ENCODE data around the gene PRKD2.

PRKD2 gene

DNA sequence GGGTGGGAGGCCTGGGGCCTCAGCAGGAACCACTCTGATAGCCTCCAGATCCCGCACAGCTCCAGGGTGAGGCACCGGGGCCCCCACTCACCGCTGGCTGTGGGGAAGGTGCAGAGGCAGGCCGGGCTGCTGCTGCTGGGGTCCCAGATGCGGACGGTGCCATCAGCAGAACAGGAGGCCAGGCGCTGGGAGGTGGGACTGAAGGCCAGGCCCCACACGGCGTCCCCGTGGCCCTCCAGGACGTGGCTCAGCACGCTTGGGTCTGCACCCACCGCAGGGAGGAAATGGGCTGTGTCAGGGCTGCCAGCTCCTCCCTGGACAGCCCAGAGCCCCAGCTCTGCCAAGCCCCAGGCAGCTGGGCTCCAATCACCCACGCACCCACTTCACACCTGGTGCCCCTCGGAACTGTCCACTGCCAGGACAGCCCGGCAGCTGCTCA lies 6.1 kb upstream of the PRKD2 start:
- no peak overlapping the region for H3K9ac ChIP-seq (ENCODE audit: low read length)
- H3K36me3 ChIP-seq (ENCODE audit: control insufficient read depth, insufficient read depth, low read length, severe bottlenecking) = peaks cover 78% of the 10 kb centered on the region
- no peaks in the 10 kb centered on the region for H3K9me3 ChIP-seq (ENCODE audit: control insufficient read depth, low read length)
- no peaks in the 10 kb centered on the region for H3K27me3 ChIP-seq (replicated peaks; ENCODE audit: control insufficient read depth, insufficient read depth, low read length)
- H3K4me1 ChIP-seq (ENCODE audit: control insufficient read depth, insufficient read depth, low read length) = peaks cover 4% of the 10 kb centered on the region
- no peak for DNase-seq (ENCODE audit: low read depth)
- H3K4me3 ChIP-seq (ENCODE audit: low read length) = no peak overlapping the region

DNA sequence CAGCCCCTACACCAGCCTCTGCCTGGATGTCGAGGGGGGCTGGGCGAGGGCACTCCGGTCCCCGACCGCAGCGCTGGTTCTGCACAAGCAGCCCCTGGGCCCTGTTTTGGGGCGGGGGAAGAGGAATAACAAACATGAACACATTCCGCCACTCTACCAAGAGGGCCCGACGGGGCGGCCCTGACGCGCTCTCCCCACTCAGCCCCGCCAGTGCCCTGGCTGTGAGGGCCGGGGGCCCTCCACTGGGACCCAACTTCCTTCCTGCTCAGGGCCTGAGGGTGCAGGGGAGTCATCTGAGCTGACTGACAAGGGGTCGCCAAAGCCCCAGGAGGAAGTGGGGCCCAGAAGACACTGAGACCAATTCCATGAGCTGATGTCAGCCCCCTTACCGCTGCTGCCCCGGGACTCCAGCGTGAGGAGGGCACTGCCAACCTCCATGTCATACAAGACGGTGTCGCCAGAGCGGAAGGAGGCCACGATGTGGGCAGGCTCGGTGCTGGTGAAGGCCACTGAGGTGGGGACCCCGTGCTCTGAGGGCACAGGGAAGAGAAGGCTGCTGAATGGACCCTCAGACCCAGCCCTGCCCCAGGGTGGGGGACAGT lies 5.6 kb upstream of the PRKD2 start:
- Histone ChIP-seq H3K4me3 (ENCODE audit: low read length) (no peak overlapping the region), H3K4me1 (ENCODE audit: control insufficient read depth, insufficient read depth, low read length) (peaks cover 9% of the 10 kb centered on the region), H3K27me3 (replicated peaks; ENCODE audit: control insufficient read depth, insufficient read depth, low read length) (no peaks in the 10 kb centered on the region), H3K36me3 (ENCODE audit: control insufficient read depth, insufficient read depth, low read length, severe bottlenecking) (peaks cover 74% of the 10 kb centered on the region), H3K9me3 (ENCODE audit: control insufficient read depth, low read length) (no peaks in the 10 kb centered on the region), H3K9ac (ENCODE audit: low read length) (no peak overlapping the region)
- no peak for DNase-seq (ENCODE audit: low read depth)

- no peak for DNase-seq (ENCODE audit: low read depth)
- Histone ChIP-seq H3K4me3 (ENCODE audit: low read length) (no peak overlapping the region), H3K9me3 (ENCODE audit: control insufficient read depth, low read length) (no peaks in the 10 kb centered on the region), H3K27me3 (replicated peaks; ENCODE audit: control insufficient read depth, insufficient read depth, low read length) (no peaks in the 10 kb centered on the region), H3K4me1 (ENCODE audit: control insufficient read depth, insufficient read depth, low read length) (peaks cover 11% of the 10 kb centered on the region), H3K36me3 (ENCODE audit: control insufficient read depth, insufficient read depth, low read length, severe bottlenecking) (peaks cover 68% of the 10 kb centered on the region), H3K9ac (ENCODE audit: low read length) (no peak overlapping the region)
Observed at GRCh38 chr19:46722004-46722380, 5.1 kb upstream of the PRKD2 start.

DNA sequence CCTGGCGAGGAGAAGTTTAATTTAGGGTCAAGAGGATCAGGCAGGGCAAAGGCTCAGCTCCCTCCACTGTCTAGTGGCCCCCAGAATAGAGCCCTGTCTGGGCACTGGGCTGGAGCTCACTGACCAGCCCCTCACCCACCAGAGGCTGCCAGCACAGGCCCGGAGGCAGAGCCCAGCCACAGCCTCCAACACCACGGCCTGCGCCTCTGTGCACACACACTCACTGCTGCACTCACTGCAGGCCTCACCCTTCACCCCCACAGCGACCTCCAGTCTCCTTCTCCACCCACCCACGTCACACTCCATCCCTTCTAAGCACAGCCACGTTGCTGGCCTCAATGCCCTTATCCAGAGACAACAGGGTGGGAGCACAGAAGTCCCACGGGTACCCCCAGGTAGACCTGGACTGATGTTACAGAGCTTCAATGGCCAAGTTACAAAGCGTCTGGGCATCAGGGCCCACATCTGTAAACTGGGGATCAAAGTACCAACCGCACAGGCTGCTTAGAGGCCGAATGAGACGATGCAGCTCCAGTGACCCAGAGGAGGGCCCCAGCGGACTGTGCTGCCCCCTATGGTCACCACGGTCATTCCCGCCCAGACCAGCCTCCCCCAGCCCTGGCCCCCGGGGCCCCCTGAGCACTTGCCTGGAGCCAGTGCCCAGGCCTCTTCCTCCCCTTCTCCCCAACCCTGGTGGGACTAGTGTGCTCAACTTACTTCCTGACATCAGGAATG lies 4.5 kb upstream of the PRKD2 start:
- Histone ChIP-seq H3K9me3 (ENCODE audit: control insufficient read depth, low read length) (no peaks in the 10 kb centered on the region), H3K36me3 (ENCODE audit: control insufficient read depth, insufficient read depth, low read length, severe bottlenecking) (peaks cover 63% of the 10 kb centered on the region), H3K4me3 (ENCODE audit: low read length) (no peak overlapping the region), H3K4me1 (ENCODE audit: control insufficient read depth, insufficient read depth, low read length) (peaks cover 11% of the 10 kb centered on the region), H3K9ac (ENCODE audit: low read length) (no peak overlapping the region), H3K27me3 (replicated peaks; ENCODE audit: control insufficient read depth, insufficient read depth, low read length) (no peaks in the 10 kb centered on the region)
- no peak for DNase-seq (ENCODE audit: low read depth)

GRCh38 chr19:46720503-46721239 lies 3.8 kb upstream of the PRKD2 start:
- Histone ChIP-seq H3K9ac (ENCODE audit: low read length) (no peak overlapping the region), H3K27me3 (replicated peaks; ENCODE audit: control insufficient read depth, insufficient read depth, low read length) (no peaks in the 10 kb centered on the region), H3K4me3 (ENCODE audit: low read length) (no peak overlapping the region), H3K36me3 (ENCODE audit: control insufficient read depth, insufficient read depth, low read length, severe bottlenecking) (peaks cover 55% of the 10 kb centered on the region), H3K4me1 (ENCODE audit: control insufficient read depth, insufficient read depth, low read length) (peaks cover 13% of the 10 kb centered on the region), H3K9me3 (ENCODE audit: control insufficient read depth, low read length) (no peaks in the 10 kb centered on the region)
- no peak for DNase-seq (ENCODE audit: low read depth)

DNA sequence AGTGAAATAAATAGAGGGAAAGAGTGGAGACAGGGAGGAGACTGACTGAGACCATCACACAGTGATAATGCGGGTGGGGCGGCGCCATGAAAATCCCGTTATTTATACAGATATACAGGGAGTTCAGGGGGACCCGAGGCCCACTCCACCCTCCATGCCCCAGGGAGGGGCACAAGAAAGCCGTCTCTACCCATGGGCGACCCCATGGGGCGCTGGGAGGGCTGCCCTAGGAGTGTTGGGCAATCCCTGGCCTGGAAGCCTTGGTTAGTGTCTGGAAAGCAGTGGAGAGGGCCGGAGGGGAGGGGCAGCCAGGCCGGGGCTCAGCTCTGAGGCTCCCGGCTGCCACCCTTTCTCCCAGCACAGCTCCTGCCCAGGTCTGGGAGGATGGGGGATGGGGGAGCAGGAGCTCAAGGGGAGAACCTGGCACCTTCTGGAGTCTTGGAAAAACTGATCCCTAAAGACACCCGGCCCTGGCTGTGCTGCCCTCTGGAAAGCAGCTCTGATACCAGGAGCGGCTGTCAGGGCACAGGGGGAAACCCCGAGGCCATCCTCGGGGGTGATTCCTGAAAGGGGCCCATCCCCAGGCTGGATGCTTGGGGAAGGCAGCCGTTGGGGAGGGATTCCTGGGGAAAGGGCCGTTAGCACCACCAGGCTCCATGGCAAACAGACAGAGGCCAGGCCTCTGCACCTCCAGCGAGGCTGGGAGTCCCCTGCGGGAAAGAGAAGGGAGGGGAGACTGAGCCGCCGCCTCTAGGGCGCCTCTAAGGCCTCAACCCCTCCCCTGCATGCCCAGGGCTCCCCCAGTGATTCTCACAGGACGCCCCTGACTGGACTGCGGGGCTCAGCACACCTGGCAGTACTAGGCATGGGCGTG lies 3.0 kb upstream of the PRKD2 start:
- Histone ChIP-seq H3K4me1 (ENCODE audit: control insufficient read depth, insufficient read depth, low read length) (peaks cover 21% of the 10 kb centered on the region), H3K4me3 (ENCODE audit: low read length) (no peak overlapping the region), H3K9me3 (ENCODE audit: control insufficient read depth, low read length) (no peaks in the 10 kb centered on the region), H3K36me3 (ENCODE audit: control insufficient read depth, insufficient read depth, low read length, severe bottlenecking) (peaks cover 47% of the 10 kb centered on the region), H3K9ac (ENCODE audit: low read length) (peak overlapping the region; percentile 29), H3K27me3 (replicated peaks; ENCODE audit: control insufficient read depth, insufficient read depth, low read length) (no peaks in the 10 kb centered on the region)
- peak; percentile 13 for DNase-seq (ENCODE audit: low read depth)

- Histone ChIP-seq H3K4me1 (ENCODE audit: control insufficient read depth, insufficient read depth, low read length) (peaks cover 27% of the 10 kb centered on the region), H3K9me3 (ENCODE audit: control insufficient read depth, low read length) (no peaks in the 10 kb centered on the region), H3K27me3 (replicated peaks; ENCODE audit: control insufficient read depth, insufficient read depth, low read length) (no peaks in the 10 kb centered on the region), H3K4me3 (ENCODE audit: low read length) (no peak overlapping the region), H3K9ac (ENCODE audit: low read length) (no peak overlapping the region), H3K36me3 (ENCODE audit: control insufficient read depth, insufficient read depth, low read length, severe bottlenecking) (peaks cover 39% of the 10 kb centered on the region)
- no peak for DNase-seq (ENCODE audit: low read depth)
Observed at GRCh38 chr19:46718934-46719622, 2.2 kb upstream of the PRKD2 start.

- Histone ChIP-seq H3K36me3 (ENCODE audit: control insufficient read depth, insufficient read depth, low read length, severe bottlenecking) (peaks cover 33% of the 10 kb centered on the region), H3K4me1 (ENCODE audit: control insufficient read depth, insufficient read depth, low read length) (peaks cover 27% of the 10 kb centered on the region), H3K9ac (ENCODE audit: low read length) (peak overlapping the region; percentile 88), H3K4me3 (ENCODE audit: low read length) (no peak overlapping the region), H3K27me3 (replicated peaks; ENCODE audit: control insufficient read depth, insufficient read depth, low read length) (no peaks in the 10 kb centered on the region), H3K9me3 (ENCODE audit: control insufficient read depth, low read length) (no peaks in the 10 kb centered on the region)
- DNase-seq (ENCODE audit: low read depth) = peak; percentile 17
Observed at GRCh38 chr19:46718157-46718933, 1.4 kb upstream of the PRKD2 start.

DNA sequence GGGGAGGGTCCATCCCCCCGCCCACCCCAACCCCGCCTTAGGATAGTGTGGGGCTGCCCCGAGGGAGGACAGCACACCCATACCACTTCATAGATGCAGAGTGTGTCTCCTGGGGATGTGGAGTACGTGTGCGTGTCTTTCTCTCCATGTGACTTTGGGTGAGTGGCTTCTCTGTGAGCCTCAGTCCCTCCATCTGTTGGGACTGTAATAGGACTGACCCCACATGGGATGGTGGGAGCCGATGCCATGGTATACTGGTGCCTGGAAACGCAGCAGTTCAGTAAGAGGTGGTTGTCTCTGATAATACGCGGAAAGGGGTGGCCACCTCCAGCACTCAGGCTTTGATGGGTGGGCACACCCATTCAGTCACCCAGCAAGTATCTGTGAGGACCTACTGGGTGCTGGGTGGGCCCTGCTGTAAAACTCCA lies 816 bp upstream of the PRKD2 start:
- Histone ChIP-seq H3K9me3 (ENCODE audit: control insufficient read depth, low read length) (no peaks in the 10 kb centered on the region), H3K4me3 (ENCODE audit: low read length) (peak overlapping the region; percentile 88), H3K9ac (ENCODE audit: low read length) (peak overlapping the region; percentile 88), H3K27me3 (replicated peaks; ENCODE audit: control insufficient read depth, insufficient read depth, low read length) (no peaks in the 10 kb centered on the region), H3K36me3 (ENCODE audit: control insufficient read depth, insufficient read depth, low read length, severe bottlenecking) (peaks cover 27% of the 10 kb centered on the region), H3K4me1 (ENCODE audit: control insufficient read depth, insufficient read depth, low read length) (peaks cover 27% of the 10 kb centered on the region)
- peak; percentile 29 for DNase-seq (ENCODE audit: low read depth)

DNA sequence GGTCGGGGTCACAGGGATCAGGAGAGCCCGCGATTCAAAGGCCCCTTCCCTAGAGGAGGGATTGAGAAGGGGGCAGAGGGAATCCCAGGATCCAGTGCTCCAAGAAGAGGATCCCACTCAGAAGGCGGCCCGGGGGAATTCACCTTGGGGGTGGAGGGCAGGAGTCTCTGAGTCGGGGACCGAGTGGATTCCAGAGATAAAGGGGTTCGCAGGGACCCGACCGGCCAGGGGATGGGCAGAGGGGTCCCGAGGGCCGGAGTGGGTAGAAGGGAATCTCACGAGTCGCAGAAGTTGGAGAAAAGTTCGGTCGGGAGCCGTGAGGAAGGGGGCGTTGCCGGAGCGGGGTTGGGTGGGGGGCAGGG lies 261 bp downstream of the PRKD2 start:
- Histone ChIP-seq H3K36me3 (ENCODE audit: control insufficient read depth, insufficient read depth, low read length, severe bottlenecking) (peaks cover 16% of the 10 kb centered on the region), H3K27me3 (replicated peaks; ENCODE audit: control insufficient read depth, insufficient read depth, low read length) (no peaks in the 10 kb centered on the region), H3K9ac (ENCODE audit: low read length) (peak overlapping the region; percentile 85), H3K4me3 (ENCODE audit: low read length) (peak overlapping the region; percentile 88), H3K9me3 (ENCODE audit: control insufficient read depth, low read length) (no peaks in the 10 kb centered on the region), H3K4me1 (ENCODE audit: control insufficient read depth, insufficient read depth, low read length) (peaks cover 27% of the 10 kb centered on the region)
- DNase-seq (ENCODE audit: low read depth) = peak; percentile 40
